ENCODE measurements around the gene NXN.
A peak's percentile ranks its signal among the peaks of the same experiment; 100 is the strongest.

Gene NXN

DNA sequence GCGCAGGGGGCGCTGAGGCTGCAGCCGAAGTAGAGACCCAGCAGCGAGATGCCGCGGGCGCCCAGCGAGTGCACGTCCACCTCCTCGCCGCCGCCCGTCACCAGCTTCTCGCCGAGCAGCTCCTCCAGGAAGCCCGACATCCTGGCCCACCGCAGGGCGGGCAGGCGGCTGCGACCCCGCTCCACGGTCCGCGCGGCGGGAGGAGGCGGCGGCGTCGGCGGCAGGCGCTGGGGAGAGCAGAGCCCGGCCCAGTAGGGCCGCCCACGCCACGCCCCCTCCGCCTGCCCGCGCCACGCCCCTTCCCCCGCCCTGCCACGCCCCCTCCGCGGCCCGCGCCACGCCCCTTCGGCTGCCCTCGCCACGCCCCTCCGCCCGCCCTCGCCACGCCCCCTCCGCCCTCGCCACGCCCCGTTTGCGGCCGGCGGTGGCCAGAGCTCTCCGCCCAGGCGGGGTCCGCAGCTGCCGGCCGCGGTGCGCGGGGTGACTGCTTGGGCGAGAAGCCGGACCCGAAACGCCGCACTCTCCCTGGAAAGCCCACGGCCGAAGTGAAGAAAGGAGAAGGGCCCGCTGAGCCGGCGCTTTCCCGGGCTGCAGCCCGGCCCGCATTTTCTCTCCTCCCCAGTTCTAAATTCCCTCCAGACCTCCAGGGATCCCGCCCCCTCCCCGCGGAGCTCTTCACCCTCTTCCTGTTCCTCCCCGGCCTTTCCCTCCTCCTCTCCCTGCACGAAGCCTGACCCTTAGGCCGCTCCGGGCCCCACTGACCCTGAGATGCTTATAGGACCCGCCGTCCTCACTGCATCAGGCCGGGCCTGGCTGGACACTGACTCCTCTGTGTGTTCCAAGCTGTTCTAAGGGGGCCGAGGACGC lies at the start of gene NXN:
NXN (minus strand) TSS at position 238 of the 867 bp plus-strand sequence.
- in situ Hi-C loops (cut with MboI; ENCODE audit: low pct_unique_long_range_greater_than_20kb, low sequenced_read_pairs, unreplicated experiment) = loop anchor here (10.0 kb wide), 1 partner anchor 195 kb away; the partner anchor contains the start of genes GLOD4 and MRM3
- TF ChIP-seq, protein P1, sequence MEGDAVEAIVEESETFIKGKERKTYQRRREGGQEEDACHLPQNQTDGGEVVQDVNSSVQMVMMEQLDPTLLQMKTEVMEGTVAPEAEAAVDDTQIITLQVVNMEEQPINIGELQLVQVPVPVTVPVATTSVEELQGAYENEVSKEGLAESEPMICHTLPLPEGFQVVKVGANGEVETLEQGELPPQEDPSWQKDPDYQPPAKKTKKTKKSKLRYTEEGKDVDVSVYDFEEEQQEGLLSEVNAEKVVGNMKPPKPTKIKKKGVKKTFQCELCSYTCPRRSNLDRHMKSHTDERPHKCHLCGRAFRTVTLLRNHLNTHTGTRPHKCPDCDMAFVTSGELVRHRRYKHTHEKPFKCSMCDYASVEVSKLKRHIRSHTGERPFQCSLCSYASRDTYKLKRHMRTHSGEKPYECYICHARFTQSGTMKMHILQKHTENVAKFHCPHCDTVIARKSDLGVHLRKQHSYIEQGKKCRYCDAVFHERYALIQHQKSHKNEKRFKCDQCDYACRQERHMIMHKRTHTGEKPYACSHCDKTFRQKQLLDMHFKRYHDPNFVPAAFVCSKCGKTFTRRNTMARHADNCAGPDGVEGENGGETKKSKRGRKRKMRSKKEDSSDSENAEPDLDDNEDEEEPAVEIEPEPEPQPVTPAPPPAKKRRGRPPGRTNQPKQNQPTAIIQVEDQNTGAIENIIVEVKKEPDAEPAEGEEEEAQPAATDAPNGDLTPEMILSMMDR (IDR thresholded peaks at IDR 0.05; ENCODE audit: extremely low read depth, insufficient read depth, missing control alignments) = no peak
- DNase-seq (ENCODE audit: low spot score) = peak; percentile 99

DNA sequence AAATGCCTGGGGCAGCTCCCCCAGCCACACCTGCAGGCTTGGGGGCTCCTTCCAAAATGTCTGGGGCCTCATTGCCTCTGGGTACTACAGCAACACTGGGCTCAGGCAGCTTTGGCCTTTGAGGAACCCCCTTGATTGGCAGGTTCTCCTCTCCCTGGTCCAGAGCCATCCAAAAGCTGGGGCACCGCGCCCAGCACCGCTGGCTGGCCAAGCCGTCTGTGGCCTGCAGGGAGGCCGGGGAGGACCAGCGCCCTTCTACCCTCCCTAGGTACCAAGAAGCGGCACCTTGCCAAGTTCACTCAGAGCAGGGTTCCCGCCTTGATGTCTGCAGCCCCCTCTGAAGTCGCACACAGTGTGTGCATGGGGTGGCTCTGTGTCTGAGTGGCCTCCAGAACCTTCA lies 47.5 kb upstream of the NXN start:
- in situ Hi-C loops (cut with MboI; ENCODE audit: low pct_unique_long_range_greater_than_20kb, low sequenced_read_pairs, unreplicated experiment) = no loop called here
- TF ChIP-seq, protein P1 (IDR thresholded peaks at IDR 0.05; ENCODE audit: extremely low read depth, insufficient read depth, missing control alignments) = no peak
- no peak for DNase-seq (ENCODE audit: low spot score)

DNA sequence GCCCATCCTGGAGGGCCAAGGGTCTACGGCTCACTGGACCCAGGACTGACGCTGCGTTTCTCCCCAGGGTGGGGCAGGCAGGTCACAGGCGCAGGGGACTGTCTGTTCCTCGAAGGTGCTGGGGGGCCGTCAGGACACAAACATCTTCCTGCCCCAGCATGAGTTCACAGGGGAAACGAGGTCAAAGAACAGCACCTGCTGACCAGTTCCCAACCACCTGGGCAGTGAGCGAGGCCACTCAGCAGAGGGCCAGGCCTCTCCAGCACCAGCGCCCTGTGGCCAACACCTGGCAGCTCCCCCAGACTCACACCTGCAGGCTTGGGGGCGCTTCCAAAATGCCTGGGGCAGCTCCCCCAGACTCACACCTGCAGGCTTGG lies 47.0 kb upstream of the NXN start:
- DNase-seq (ENCODE audit: low spot score) = no peak
- TF ChIP-seq, protein P1 (IDR thresholded peaks at IDR 0.05; ENCODE audit: extremely low read depth, insufficient read depth, missing control alignments) = no peak
- in situ Hi-C loops (cut with MboI; ENCODE audit: low pct_unique_long_range_greater_than_20kb, low sequenced_read_pairs, unreplicated experiment) = no loop called here

DNA sequence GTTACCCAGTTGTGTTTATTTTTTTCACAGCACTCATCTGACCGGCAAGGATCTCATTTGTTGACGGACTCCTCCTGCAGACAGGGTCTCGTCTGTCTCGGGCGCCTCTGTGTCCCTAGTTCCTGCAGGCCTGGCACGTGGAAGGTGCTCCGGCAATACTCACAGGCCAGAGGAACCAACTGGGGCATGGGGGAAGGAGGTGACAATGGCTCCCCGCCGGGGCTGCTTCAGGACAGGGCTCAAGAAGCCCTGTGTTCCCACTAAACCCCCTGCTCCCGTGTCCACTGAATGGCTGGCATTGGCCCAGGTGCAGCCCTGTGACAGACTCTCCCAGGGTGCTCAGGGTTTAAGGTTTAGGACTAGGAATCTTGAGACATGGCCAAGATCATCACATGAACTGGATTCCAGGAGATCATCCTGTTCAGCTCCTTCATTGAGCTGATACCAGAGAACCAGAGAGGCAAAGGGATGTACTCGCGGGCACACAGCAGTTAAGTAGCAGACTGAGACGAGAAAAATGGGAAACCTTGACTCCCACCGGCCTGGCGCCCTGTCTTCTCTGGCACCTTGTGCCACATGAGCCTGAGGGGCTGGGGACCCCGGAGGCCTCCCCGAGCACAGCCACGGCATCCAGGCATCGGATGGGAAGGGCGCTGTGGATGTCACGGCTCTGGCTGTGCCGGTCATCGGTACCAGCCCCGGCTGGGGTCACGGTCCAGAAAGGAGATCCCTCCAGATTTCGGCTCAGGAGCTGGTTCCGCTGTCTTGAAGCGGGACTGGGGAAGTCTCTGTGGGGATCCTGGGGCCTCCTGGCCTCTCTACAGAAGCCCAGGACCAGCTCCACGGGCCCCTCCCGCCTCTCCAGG lies 46.4 kb upstream of the NXN start:
- TF ChIP-seq, protein P1 (IDR thresholded peaks at IDR 0.05; ENCODE audit: extremely low read depth, insufficient read depth, missing control alignments) = no peak
- in situ Hi-C loops (cut with MboI; ENCODE audit: low pct_unique_long_range_greater_than_20kb, low sequenced_read_pairs, unreplicated experiment) = no loop called here
- DNase-seq (ENCODE audit: low spot score) = no peak

DNA sequence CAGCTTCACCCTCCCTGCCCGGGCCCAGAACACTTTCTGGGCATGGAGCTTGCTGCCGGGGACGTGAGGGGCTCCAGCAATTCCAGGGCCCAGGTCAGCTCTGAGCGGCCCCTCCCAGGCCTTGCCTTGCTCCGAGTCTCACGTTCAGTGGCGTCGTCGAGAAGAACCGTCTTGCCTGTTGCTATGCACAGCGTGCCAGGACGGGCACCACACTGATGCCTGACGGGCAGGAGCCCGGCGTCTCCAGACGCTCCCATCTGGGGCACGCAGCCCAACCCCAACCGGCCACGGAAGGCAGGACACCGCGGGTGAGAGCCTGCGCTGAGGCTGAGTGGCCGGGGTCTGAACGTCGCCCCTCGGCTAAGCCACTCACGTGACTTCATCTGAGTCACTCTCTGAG lies 44.5 kb upstream of the NXN start:
- in situ Hi-C loops (cut with MboI; ENCODE audit: low pct_unique_long_range_greater_than_20kb, low sequenced_read_pairs, unreplicated experiment) = no loop called here
- no peak for DNase-seq (ENCODE audit: low spot score)
- TF ChIP-seq, protein P1 (IDR thresholded peaks at IDR 0.05; ENCODE audit: extremely low read depth, insufficient read depth, missing control alignments) = no peak

DNA sequence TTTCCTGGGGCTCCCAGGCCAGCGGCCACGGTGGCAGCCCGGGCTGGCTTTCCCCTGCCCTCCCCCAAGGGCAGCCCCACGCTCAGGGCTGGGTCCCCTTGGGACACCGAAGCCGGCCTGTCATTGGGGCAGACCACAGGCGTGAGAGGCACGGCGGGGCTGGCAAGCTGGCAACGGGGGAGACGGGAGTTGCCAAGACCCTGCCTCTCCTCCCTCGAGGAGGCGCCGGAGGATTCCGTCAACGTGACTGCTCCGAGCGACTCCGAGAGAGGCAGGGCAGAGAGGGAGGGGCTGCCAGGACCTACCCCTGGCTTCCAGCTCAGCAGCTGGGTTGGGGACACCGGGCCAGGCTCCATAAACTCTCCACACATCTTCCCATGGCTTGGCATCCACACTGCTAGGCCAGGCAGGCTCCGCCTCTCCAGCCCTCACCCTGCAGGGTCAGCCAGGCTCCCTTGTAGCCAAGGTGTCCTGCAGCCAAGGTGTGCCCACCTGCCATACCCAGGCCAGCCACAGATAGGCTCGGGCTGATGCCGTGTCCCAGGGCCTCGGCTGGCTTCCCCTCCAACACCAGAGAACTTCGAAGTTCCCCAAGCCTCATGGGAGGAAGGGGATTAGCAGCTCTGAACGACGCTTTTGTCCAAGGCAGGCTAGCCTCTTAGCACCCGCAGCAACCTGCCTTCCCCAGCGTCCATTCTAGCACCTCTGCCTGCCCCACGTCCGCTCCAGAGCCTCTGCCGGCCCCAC lies 42.9 kb upstream of the NXN start:
- no peak for DNase-seq (ENCODE audit: low spot score)
- TF ChIP-seq, protein P1 (IDR thresholded peaks at IDR 0.05; ENCODE audit: extremely low read depth, insufficient read depth, missing control alignments) = no peak
- in situ Hi-C loops (cut with MboI; ENCODE audit: low pct_unique_long_range_greater_than_20kb, low sequenced_read_pairs, unreplicated experiment) = no loop called here
